Hepatocyte (in vitro differentiated cells): ENCODE measurements around the gene TMEM14B.

ENCODE experiments used
- CTCF ChIP-seq: fragments of 200-600 bp; sonication (generic); IDR thresholded peaks from 2 replicates; pipeline ENCODE4 v1.5.1; 2016; ENCODE audit warnings: antibody characterized with exemption, mild to moderate bottlenecking; ENCODE audit not compliant: poor library complexity
- EZH2 ChIP-seq: fragments of 200-600 bp; sonication (generic); IDR thresholded peaks from 2 replicates; pipeline ENCODE4 v1.6.1; 2016; ENCODE audit warnings: antibody characterized with exemption, mild to moderate bottlenecking, borderline replicate concordance
- EZH2phosphoT487 ChIP-seq: fragments of 200-600 bp; sonication (generic); IDR thresholded peaks from one replicate; pipeline ENCODE4 v1.6.1; 2018; ENCODE audit warnings: antibody characterized with exemption, mild to moderate bottlenecking, low read depth, moderate library complexity; ENCODE audit not compliant: unreplicated experiment, severe bottlenecking

DNA sequence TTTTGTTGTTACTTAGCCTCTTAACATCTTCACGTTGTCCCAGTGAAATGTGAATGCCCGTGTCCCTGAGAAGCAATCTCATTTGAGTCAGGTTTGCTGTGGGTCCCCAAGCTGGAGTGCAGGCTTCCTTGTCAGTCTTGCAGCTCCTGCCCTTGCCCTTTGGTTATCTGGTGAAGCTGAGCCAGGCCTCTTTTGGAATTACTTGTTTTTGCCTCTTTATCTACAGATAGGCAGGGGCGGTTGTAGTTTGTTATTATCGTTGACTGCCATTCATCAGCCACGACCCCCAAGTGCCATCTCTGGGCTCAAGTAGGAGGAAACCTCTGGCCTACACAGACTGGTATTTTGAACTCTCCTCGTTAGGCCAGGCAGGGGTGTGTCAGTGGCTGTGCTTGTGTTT is 22.6 kb upstream of the TMEM14B start:
- TF ChIP-seq CTCF, result no peak
- no peak for TF ChIP-seq EZH2phosphoT487
- no peak for TF ChIP-seq EZH2
